Measurements from ENCODE around the gene SERP2. TPM values are rescaled to one million over a fixed set of nuclear protein-coding genes. Genes with fewer than 3 reads are reported as not detected.

Gene SERP2
- total RNA-seq, 4 donors from 2014 or later, result 13.1 to 20.5 (median 15.7) TPM

- TF ChIP-seq EP300 (IDR thresholded peaks at IDR 0.05) (peak; percentile 69 to 98), POLR2A (IDR thresholded peaks at IDR 0.05) (peak; percentile 81 to 96), CTCF (IDR thresholded peaks at IDR 0.05) (peak in 1 of 5 experiments; percentile 8)
- Histone ChIP-seq H3K9me3 (no peaks in the 10 kb centered on the region), H3K4me1 (peaks cover 0 to 48% (median 3%) of the 10 kb centered on the region in 4 donors), H3K27ac (peak overlapping the region; percentile 91 to 99 (median 98)), H3K36me3 (peaks cover 0 to 20% (median 0%) of the 10 kb centered on the region in 3 donors), H3K27me3 (no peaks in the 10 kb centered on the region), H3K4me3 (peak overlapping the region; percentile 65 to 88 (median 76))
- peak; percentile 95 to 98 for DNase-seq (ENCODE audit: low spot score in 2 of 2)
- 0 to 1% methylated on average over 38 to 48 of the region's 51 CpGs for whole genome bisulfite sequencing, 2 donors
Measured at GRCh38 chr13:44435142-44435918, 61.7 kb downstream of the SERP2 start.

- WGBS, 2 donors, result 1% methylated on average over 9 of the region's 9 CpGs
- peaks cover 0 to 48% (median 3%) of the 10 kb centered on the region in 4 donors for H3K4me1 ChIP-seq
- peak overlapping the region; percentile 65 to 88 (median 76) for H3K4me3 ChIP-seq
- DNase-seq (ENCODE audit: low spot score in 2 of 2), result no peak
- peaks cover 0 to 20% (median 0%) of the 10 kb centered on the region in 3 donors for H3K36me3 ChIP-seq
- no peak for TF ChIP-seq POLR2A (IDR thresholded peaks at IDR 0.05)
- H3K27ac ChIP-seq, result peak overlapping the region; percentile 91 to 99 (median 98)
- H3K9me3 ChIP-seq, result no peaks in the 10 kb centered on the region
- H3K27me3 ChIP-seq, result no peaks in the 10 kb centered on the region
Measured at GRCh38 chr13:44435919-44436510, 62.4 kb downstream of the SERP2 start.

GRCh38 chr13:44436589-44437337 is 63.1 kb downstream of the SERP2 start:
- peak overlapping the region; percentile 91 to 99 (median 98) for H3K27ac ChIP-seq
- H3K4me1 ChIP-seq, result peaks cover 0 to 45% (median 3%) of the 10 kb centered on the region in 4 donors
- DNase-seq (ENCODE audit: low spot score in 2 of 2), result peak; percentile 89 to 92
- 1% methylated on average over 36 to 38 of the region's 38 CpGs for WGBS, 2 donors
- H3K4me3 ChIP-seq, result peak overlapping the region; percentile 65 to 88 (median 76)
- H3K27me3 ChIP-seq, result no peaks in the 10 kb centered on the region
- peaks cover 0 to 20% (median 0%) of the 10 kb centered on the region in 3 donors for H3K36me3 ChIP-seq
- TF ChIP-seq EP300 (IDR thresholded peaks at IDR 0.05) (peak; percentile 9 to 100), POLR2A (IDR thresholded peaks at IDR 0.05) (peak; percentile 94 to 98), CTCF (IDR thresholded peaks at IDR 0.05) (no peak)
- no peaks in the 10 kb centered on the region for H3K9me3 ChIP-seq

- no peak for DNase-seq (ENCODE audit: low spot score in 2 of 2)
- Histone ChIP-seq H3K36me3 (peaks cover 0 to 20% (median 0%) of the 10 kb centered on the region in 3 donors), H3K27ac (peak overlapping the region; percentile 91 to 99 (median 98)), H3K4me3 (peak overlapping the region; percentile 65 to 88 (median 76)), H3K9me3 (no peaks in the 10 kb centered on the region), H3K27me3 (no peaks in the 10 kb centered on the region), H3K4me1 (peaks cover 0 to 36% (median 3%) of the 10 kb centered on the region in 4 donors)
- TF ChIP-seq CTCF (IDR thresholded peaks at IDR 0.05) (peak; percentile 23 to 69 (median 55)), EP300 (IDR thresholded peaks at IDR 0.05) (no peak), POLR2A (IDR thresholded peaks at IDR 0.05) (no peak)
- WGBS, 2 donors, result 2 to 3% methylated on average over 5 of the region's 5 CpGs
Measured at GRCh38 chr13:44437356-44438233, 64.0 kb downstream of the SERP2 start.

GRCh38 chr13:44438234-44438579 is 64.6 kb downstream of the SERP2 start:
- 13 to 21% methylated on average over 3 of the region's 3 CpGs for WGBS, 2 donors
- Histone ChIP-seq H3K27ac (no peak overlapping the region), H3K4me3 (no peak overlapping the region), H3K9me3 (no peaks in the 10 kb centered on the region), H3K4me1 (peaks cover 0 to 30% (median 3%) of the 10 kb centered on the region in 4 donors), H3K36me3 (peaks cover 0 to 16% (median 0%) of the 10 kb centered on the region in 3 donors), H3K27me3 (no peaks in the 10 kb centered on the region)
- TF ChIP-seq POLR2A (IDR thresholded peaks at IDR 0.05) (no peak), CTCF (IDR thresholded peaks at IDR 0.05) (peak in 1 of 5 experiments; percentile 3)
- DNase-seq (ENCODE audit: low spot score in 2 of 2), result no peak
